ENCODE results near the gene GYG2.

- no peak for TF ChIP-seq YY1 (IDR thresholded peaks at IDR 0.05; ENCODE audit: insufficient read depth, insufficient read length)
- TF ChIP-seq ZNF274 (IDR thresholded peaks at IDR 0.05; ENCODE audit: low read depth, low read length): no peak
Measured at GRCh38 chrX:2784026-2784425, 44.7 kb upstream of the GYG2 start.

All from NT2/D1 (cell line).